SK-N-SH treated with all-trans-retinoic acid at 6 μM for 48 hours (cell line): ENCODE data around the gene SLC9A7.

Experiments
- ATAC-seq: fragments of 200-7000 bp; cut with Tn5 transposase; 3 replicates; pipeline ENCODE4 v1.9.1; 2020; ENCODE audit warnings: mild to moderate bottlenecking, moderate library complexity
- ARNTL ChIP-seq: fragments of 450-650 bp; formaldehyde crosslinking; IDR thresholded peaks from 2 replicates; pipeline ENCODE4 v1.5.0; 2020; ENCODE audit warnings: low read depth, mild to moderate bottlenecking, moderate library complexity, borderline replicate concordance
- BACH2 ChIP-seq: fragments of 250-450 bp; sonication (Bioruptor Pico); IDR thresholded peaks from 2 replicates; pipeline ENCODE4 v1.9.0; 2021; ENCODE audit warnings: mild to moderate bottlenecking, borderline replicate concordance
- CSDC2 ChIP-seq: fragments of 250-450 bp; sonication (Bioruptor Pico); IDR thresholded peaks from 2 replicates; pipeline ENCODE4 v1.5.0; 2020; ENCODE audit warnings: mild to moderate bottlenecking, moderate library complexity
- CSRNP3 ChIP-seq: fragments of 250-450 bp; sonication (Bioruptor Pico); IDR thresholded peaks from 2 replicates; pipeline ENCODE4 v1.5.1; 2021; ENCODE audit warnings: mild to moderate bottlenecking, moderate library complexity
- ESRRG ChIP-seq: fragments of 250-450 bp; sonication (Bioruptor Pico); IDR thresholded peaks from 2 replicates; pipeline ENCODE4 v1.6.1; 2021; ENCODE audit warnings: mild to moderate bottlenecking
- GLIS3 ChIP-seq: fragments of 250-450 bp; sonication (Bioruptor Pico); IDR thresholded peaks from 2 replicates; pipeline ENCODE4 v1.5.0; 2020; ENCODE audit warnings: mild to moderate bottlenecking, moderate library complexity
- ISL1 ChIP-seq: fragments of 250-450 bp; sonication (Bioruptor Pico); IDR thresholded peaks from 2 replicates; pipeline ENCODE4 v2.1.2; 2022; ENCODE audit warnings: mild to moderate bottlenecking, moderate library complexity
- OSR1 ChIP-seq: fragments of 250-450 bp; sonication (Bioruptor Pico); IDR thresholded peaks from 2 replicates; pipeline ENCODE4 v1.8.0; 2022; ENCODE audit warnings: moderate library complexity, mild to moderate bottlenecking, inconsistent platforms
- POU6F1 ChIP-seq: fragments of 250-450 bp; sonication (Bioruptor Pico); IDR thresholded peaks from 2 replicates; pipeline ENCODE4 v1.8.0; 2021; ENCODE audit warnings: low read depth, mild to moderate bottlenecking, moderate library complexity, borderline replicate concordance
- PPARA ChIP-seq: fragments of 250-450 bp; sonication (Bioruptor Pico); IDR thresholded peaks from 2 replicates; pipeline ENCODE4 v1.5.0; 2020; ENCODE audit warnings: mild to moderate bottlenecking, borderline replicate concordance
- RARB ChIP-seq: fragments of 250-450 bp; sonication (Bioruptor Pico); IDR thresholded peaks from 2 replicates; pipeline ENCODE4 v1.8.0; 2021; ENCODE audit warnings: mild to moderate bottlenecking, moderate library complexity
- SNAI2 ChIP-seq: fragments of 250-450 bp; sonication (Bioruptor Pico); IDR thresholded peaks from 2 replicates; pipeline ENCODE4 v1.5.0; 2020; ENCODE audit warnings: mild to moderate bottlenecking, moderate library complexity
- TOX ChIP-seq: fragments of 250-450 bp; sonication (Bioruptor Pico); IDR thresholded peaks from 2 replicates; pipeline ENCODE4 v1.8.0; 2021; ENCODE audit warnings: mild to moderate bottlenecking, moderate library complexity, borderline replicate concordance
- TSHZ2 ChIP-seq: fragments of 250-450 bp; sonication (Bioruptor Pico); IDR thresholded peaks from 2 replicates; pipeline ENCODE4 v1.5.0; 2020; ENCODE audit warnings: mild to moderate bottlenecking, moderate library complexity
- ZC3H10 ChIP-seq: fragments of 250-450 bp; sonication (Bioruptor Pico); IDR thresholded peaks from 2 replicates; pipeline ENCODE4 v1.5.1; 2021; ENCODE audit warnings: mild to moderate bottlenecking, moderate library complexity
- ZFP3 ChIP-seq: fragments of 250-450 bp; sonication (Bioruptor Pico); IDR thresholded peaks from 2 replicates; pipeline ENCODE4 v1.5.0; 2020; ENCODE audit warnings: mild to moderate bottlenecking, moderate library complexity
- ZFP30 ChIP-seq: fragments of 450-650 bp; formaldehyde crosslinking; IDR thresholded peaks from 2 replicates; pipeline ENCODE4 v1.5.0; 2022; ENCODE audit warnings: mild to moderate bottlenecking, moderate library complexity
- ZNF70 ChIP-seq: fragments of 450-650 bp; formaldehyde crosslinking; IDR thresholded peaks from 2 replicates; pipeline ENCODE4 v1.5.0; 2020; ENCODE audit warnings: mild to moderate bottlenecking, moderate library complexity
- ZNF8 ChIP-seq: fragments of 450-650 bp; formaldehyde crosslinking; IDR thresholded peaks from 2 replicates; pipeline ENCODE4 v1.5.0; 2020; ENCODE audit warnings: mild to moderate bottlenecking, moderate library complexity

SLC9A7 gene

GRCh38 chrX:46620505-46620904, 138.4 kb downstream of the SLC9A7 start:
- TF ChIP-seq OSR1 (CRISPR knock-in tag): no peak
- TF ChIP-seq TOX: no peak
- no peak for TF ChIP-seq ZNF8 (CRISPR knock-in tag)
- no peak for TF ChIP-seq ZC3H10 (CRISPR knock-in tag)
- no peak for TF ChIP-seq ZFP3 (CRISPR knock-in tag)
- TF ChIP-seq TSHZ2 (CRISPR knock-in tag): no peak
- no peak for TF ChIP-seq BACH2
- no peak for TF ChIP-seq GLIS3
- no peak for TF ChIP-seq ZNF70 (CRISPR knock-in tag)
- no peak for TF ChIP-seq ISL1
- no peak for ATAC-seq

GRCh38 chrX:46618947-46619346, 140.0 kb downstream of the SLC9A7 start:
- TF ChIP-seq GLIS3: no peak
- TF ChIP-seq PPARA (CRISPR knock-in tag): no peak
- no peak for ATAC-seq

GRCh38 chrX:46617906-46618305, 141.0 kb downstream of the SLC9A7 start:
- no peak for TF ChIP-seq GLIS3

GRCh38 chrX:46611658-46612362, 147.1 kb downstream of the SLC9A7 start:
- TF ChIP-seq ZFP30 (CRISPR knock-in tag) (no peak), CSDC2 (CRISPR knock-in tag) (no peak), ZC3H10 (CRISPR knock-in tag) (no peak), PPARA (CRISPR knock-in tag) (no peak)
- no peak for ATAC-seq

More at GRCh38 chrX:46617906-46618305, 141.0 kb downstream of the SLC9A7 start:
- no peak for ATAC-seq

- no peak for TF ChIP-seq ZNF8 (CRISPR knock-in tag)
- TF ChIP-seq TOX: no peak
- TF ChIP-seq ISL1: no peak
- no peak for TF ChIP-seq ZFP3 (CRISPR knock-in tag)
- TF ChIP-seq PPARA (CRISPR knock-in tag): no peak
- TF ChIP-seq ARNTL (CRISPR knock-in tag): no peak
- TF ChIP-seq GLIS3: no peak
- no peak for TF ChIP-seq BACH2
- TF ChIP-seq POU6F1 (CRISPR knock-in tag): no peak
- no peak for TF ChIP-seq TSHZ2 (CRISPR knock-in tag)
- no peak for TF ChIP-seq ZFP30 (CRISPR knock-in tag)
- no peak for TF ChIP-seq ESRRG (CRISPR knock-in tag)
- no peak for TF ChIP-seq ZC3H10 (CRISPR knock-in tag)
- no peak for TF ChIP-seq CSRNP3 (CRISPR knock-in tag)
- TF ChIP-seq SNAI2 (CRISPR knock-in tag): no peak
- no peak for TF ChIP-seq RARB (CRISPR knock-in tag)
- ATAC-seq: no peak
These were observed 148.8 kb downstream of the SLC9A7 start for GRCh38 chrX:46610070-46610658.
